HG02870 (cell line): ENCODE results near the gene PANX2.
"Not testable (repeated sequence)": the region's sequence is repeated elsewhere in the genome, so short reads cannot be mapped to it uniquely, and the experiment has no call there.

ENCODE experiments used
- ATAC-seq: cut with Tn5 transposase; IDR thresholded peaks from one replicate; pipeline ENCODE4 v1.9.1; 2021; ENCODE audit warnings: mild to moderate bottlenecking, moderate library complexity; ENCODE audit not compliant: unreplicated experiment

The PANX2 gene

GRCh38 chr22:50147258-50148165, 23.0 kb upstream of the PANX2 start:
- not testable (repeated sequence) for ATAC-seq

- no peak for ATAC-seq
These were observed 22.4 kb upstream of the PANX2 start for GRCh38 chr22:50148166-50148500.

- no peak for ATAC-seq
These were observed 21.4 kb upstream of the PANX2 start for GRCh38 chr22:50148991-50149721.

GRCh38 chr22:50150161-50151129, 20.1 kb upstream of the PANX2 start:
- ATAC-seq: no peak

- no peak for ATAC-seq
These were observed 18.7 kb upstream of the PANX2 start for GRCh38 chr22:50151571-50152537.

- no peak for ATAC-seq
These were observed 17.3 kb upstream of the PANX2 start for GRCh38 chr22:50153056-50153755.

GRCh38 chr22:50153756-50154140, 16.8 kb upstream of the PANX2 start:
- ATAC-seq: no peak

GRCh38 chr22:50157709-50158375, 12.7 kb upstream of the PANX2 start:
- no peak for ATAC-seq

GRCh38 chr22:50160947-50161346, 9.6 kb upstream of the PANX2 start:
- no peak for ATAC-seq

- ATAC-seq: no peak
These were observed 8.8 kb upstream of the PANX2 start for GRCh38 chr22:50161508-50162390.

GRCh38 chr22:50162391-50162956, 8.1 kb upstream of the PANX2 start:
- ATAC-seq: no peak

GRCh38 chr22:50165436-50166123, 5.0 kb upstream of the PANX2 start:
- ATAC-seq: no peak

- no peak for ATAC-seq
These were observed 2.6 kb upstream of the PANX2 start for GRCh38 chr22:50167689-50168489.

GRCh38 chr22:50168490-50169180, 1.9 kb upstream of the PANX2 start:
- ATAC-seq: not testable (repeated sequence)

GRCh38 chr22:50169181-50169759, 1.3 kb upstream of the PANX2 start:
- ATAC-seq: no peak
